ENCODE data around the gene ROBO1. TPM values are rescaled to one million over a fixed set of nuclear protein-coding genes. Genes with fewer than 3 reads are reported as not detected.
A peak's percentile ranks its signal among the peaks of the same experiment; 100 is the strongest.

ROBO1 gene
- total RNA-seq, 1 donor from 2014 or later: 169 TPM

DNA sequence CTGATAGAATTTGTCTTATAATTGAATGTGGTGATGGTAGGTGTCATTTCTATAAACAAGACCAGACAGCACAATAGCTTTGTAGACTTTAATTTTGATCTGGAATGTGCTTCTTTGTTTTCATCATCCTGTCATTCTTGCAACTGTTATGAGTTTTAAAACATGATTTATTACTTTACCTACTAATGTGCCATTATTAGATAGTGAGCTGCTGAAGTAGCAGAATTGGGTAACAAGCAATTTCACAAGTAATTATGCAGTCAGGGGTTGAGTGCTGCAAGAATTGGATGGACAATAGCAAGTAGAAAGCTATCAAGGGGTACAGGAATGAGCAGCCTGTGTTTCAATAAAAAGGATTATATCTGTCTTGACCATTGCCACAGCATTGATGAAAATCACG lies 975.6 kb downstream of the ROBO1 start:
- no peaks in the 10 kb centered on the region for H3K27me3 ChIP-seq
- no peak overlapping the region for H3K9ac ChIP-seq
- no peaks in the 10 kb centered on the region for H3K36me3 Mint-ChIP-seq
- H3K36me3 ChIP-seq: peaks cover 2% of the 10 kb centered on the region
- H3K4me1 ChIP-seq: peaks cover 24% of the 10 kb centered on the region
- H4K20me1 ChIP-seq (ENCODE audit: low read depth): peaks cover 32% of the 10 kb centered on the region
- no peaks in the 10 kb centered on the region for H3F3A ChIP-seq (ENCODE audit: low read depth)
- no peaks in the 10 kb centered on the region for H3K9me3 Mint-ChIP-seq
- H3K4me1 Mint-ChIP-seq: no peaks in the 10 kb centered on the region
- H3K9me3 ChIP-seq (ENCODE audit: low read depth): no peaks in the 10 kb centered on the region
- H3K27me3 Mint-ChIP-seq (ENCODE audit: insufficient read depth, low read depth): no peaks in the 10 kb centered on the region
- H3K27ac ChIP-seq: no peak overlapping the region
- no peak for DNase-seq (ENCODE audit: low spot score)
- H2AFZ ChIP-seq (replicated peaks): no peak overlapping the region
- H3K4me2 ChIP-seq: no peak overlapping the region
- H3K4me3 Mint-ChIP-seq: no peak overlapping the region
- H3K4me3 ChIP-seq: no peak overlapping the region
- TF ChIP-seq EZH2phosphoT487 (IDR thresholded peaks at IDR 0.05) (no peak), EZH2 (IDR thresholded peaks at IDR 0.05) (no peak)
- TF ChIP-seq, protein P1, sequence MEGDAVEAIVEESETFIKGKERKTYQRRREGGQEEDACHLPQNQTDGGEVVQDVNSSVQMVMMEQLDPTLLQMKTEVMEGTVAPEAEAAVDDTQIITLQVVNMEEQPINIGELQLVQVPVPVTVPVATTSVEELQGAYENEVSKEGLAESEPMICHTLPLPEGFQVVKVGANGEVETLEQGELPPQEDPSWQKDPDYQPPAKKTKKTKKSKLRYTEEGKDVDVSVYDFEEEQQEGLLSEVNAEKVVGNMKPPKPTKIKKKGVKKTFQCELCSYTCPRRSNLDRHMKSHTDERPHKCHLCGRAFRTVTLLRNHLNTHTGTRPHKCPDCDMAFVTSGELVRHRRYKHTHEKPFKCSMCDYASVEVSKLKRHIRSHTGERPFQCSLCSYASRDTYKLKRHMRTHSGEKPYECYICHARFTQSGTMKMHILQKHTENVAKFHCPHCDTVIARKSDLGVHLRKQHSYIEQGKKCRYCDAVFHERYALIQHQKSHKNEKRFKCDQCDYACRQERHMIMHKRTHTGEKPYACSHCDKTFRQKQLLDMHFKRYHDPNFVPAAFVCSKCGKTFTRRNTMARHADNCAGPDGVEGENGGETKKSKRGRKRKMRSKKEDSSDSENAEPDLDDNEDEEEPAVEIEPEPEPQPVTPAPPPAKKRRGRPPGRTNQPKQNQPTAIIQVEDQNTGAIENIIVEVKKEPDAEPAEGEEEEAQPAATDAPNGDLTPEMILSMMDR (IDR thresholded peaks at IDR 0.05): no peak
- peaks cover 84% of the 10 kb centered on the region for H3K79me2 ChIP-seq (ENCODE audit: low read depth)
- no peak overlapping the region for H3K27ac Mint-ChIP-seq

DNA sequence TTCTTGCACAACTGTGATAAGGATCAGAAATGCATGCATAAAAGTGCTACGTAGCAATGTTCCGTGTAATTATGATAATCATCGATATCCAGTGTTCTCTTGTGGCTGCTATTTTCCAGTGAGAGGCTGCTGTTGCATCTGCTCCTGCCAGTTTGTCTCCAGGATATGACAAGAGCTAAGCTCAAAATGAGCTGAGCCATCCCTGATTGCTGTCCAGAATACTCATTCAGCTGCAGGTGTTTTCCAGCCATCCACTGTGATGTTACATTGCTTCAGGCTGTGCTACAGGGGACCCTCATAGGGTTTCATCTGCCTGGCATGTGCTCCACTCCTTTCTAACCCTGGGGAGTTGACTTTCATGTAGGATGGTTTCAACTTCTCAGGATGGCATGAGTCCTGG lies 976.0 kb downstream of the ROBO1 start:
- no peak overlapping the region for H3K9ac ChIP-seq
- Mint-ChIP-seq H3K27ac (no peak overlapping the region), H3K27me3 (ENCODE audit: insufficient read depth, low read depth) (no peaks in the 10 kb centered on the region), H3K4me3 (no peak overlapping the region), H3K4me1 (no peaks in the 10 kb centered on the region), H3K9me3 (no peaks in the 10 kb centered on the region), H3K36me3 (no peaks in the 10 kb centered on the region)
- H3K27ac ChIP-seq: peak overlapping the region; percentile 20
- H3K4me2 ChIP-seq: no peak overlapping the region
- no peaks in the 10 kb centered on the region for H3F3A ChIP-seq (ENCODE audit: low read depth)
- peaks cover 84% of the 10 kb centered on the region for H3K79me2 ChIP-seq (ENCODE audit: low read depth)
- H2AFZ ChIP-seq (replicated peaks): no peak overlapping the region
- H3K4me3 ChIP-seq: no peak overlapping the region
- peaks cover 2% of the 10 kb centered on the region for H3K36me3 ChIP-seq
- TF ChIP-seq, protein P1 (IDR thresholded peaks at IDR 0.05): no peak
- TF ChIP-seq EZH2phosphoT487 (IDR thresholded peaks at IDR 0.05) (no peak), EZH2 (IDR thresholded peaks at IDR 0.05) (no peak)
- peaks cover 32% of the 10 kb centered on the region for H4K20me1 ChIP-seq (ENCODE audit: low read depth)
- DNase-seq (ENCODE audit: low spot score): no peak
- H3K9me3 ChIP-seq (ENCODE audit: low read depth): no peaks in the 10 kb centered on the region
- H3K27me3 ChIP-seq: no peaks in the 10 kb centered on the region
- H3K4me1 ChIP-seq: peaks cover 24% of the 10 kb centered on the region

DNA sequence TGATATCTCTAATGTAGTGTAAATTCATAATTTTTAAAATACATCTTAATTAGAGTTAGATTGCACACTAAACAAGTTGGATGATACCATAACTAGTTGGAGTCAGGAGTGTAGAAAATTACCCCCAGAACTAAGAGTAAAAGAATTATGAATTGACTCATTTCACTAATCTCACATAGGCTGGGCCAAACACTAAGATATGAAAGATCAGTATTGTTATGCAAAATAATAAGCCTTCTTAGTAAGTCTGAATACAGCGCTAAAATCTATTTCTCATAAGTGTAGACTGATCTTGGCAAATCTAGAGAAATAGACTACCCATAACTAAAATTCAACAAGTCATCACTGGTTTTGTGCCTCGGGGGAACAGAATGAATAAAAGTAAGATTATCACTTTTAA lies 979.0 kb downstream of the ROBO1 start:
- no peaks in the 10 kb centered on the region for H3K9me3 Mint-ChIP-seq
- DNase-seq (ENCODE audit: low spot score): no peak
- Histone ChIP-seq H3K9ac (no peak overlapping the region), H3K4me3 (no peak overlapping the region), H3K79me2 (ENCODE audit: low read depth) (peaks cover 78% of the 10 kb centered on the region), H4K20me1 (ENCODE audit: low read depth) (peaks cover 29% of the 10 kb centered on the region), H3F3A (ENCODE audit: low read depth) (peaks cover 8% of the 10 kb centered on the region), H3K4me2 (no peak overlapping the region), H3K36me3 (peaks cover 2% of the 10 kb centered on the region), H3K9me3 (ENCODE audit: low read depth) (no peaks in the 10 kb centered on the region), H3K27ac (no peak overlapping the region), H2AFZ (replicated peaks) (no peak overlapping the region), H3K27me3 (no peaks in the 10 kb centered on the region), H3K4me1 (peaks cover 24% of the 10 kb centered on the region)
- no peaks in the 10 kb centered on the region for H3K4me1 Mint-ChIP-seq
- no peak overlapping the region for H3K4me3 Mint-ChIP-seq
- no peak overlapping the region for H3K27ac Mint-ChIP-seq
- TF ChIP-seq EZH2phosphoT487 (IDR thresholded peaks at IDR 0.05) (no peak), EZH2 (IDR thresholded peaks at IDR 0.05) (no peak)
- TF ChIP-seq, protein P1 (IDR thresholded peaks at IDR 0.05): no peak
- H3K36me3 Mint-ChIP-seq: no peaks in the 10 kb centered on the region
- no peaks in the 10 kb centered on the region for H3K27me3 Mint-ChIP-seq (ENCODE audit: insufficient read depth, low read depth)
